DND-41 (cell line): ENCODE results near the gene UPK1A.

Source experiments
- ATAC-seq: fragments of 200-7000 bp; cut with Tn5 transposase; 3 replicates; pipeline ENCODE4 v1.9.1; 2021; ENCODE audit warnings: low read depth; ENCODE audit not compliant: insufficient read depth
- DNase-seq: peaks from one replicate; pipeline ENCODE4 v3.0.0-alpha.2; 2020
- H2AFZ ChIP-seq: 2 replicates; pipeline ENCODE4 v1.6.0; 2012; ENCODE audit warnings: low read depth, low read length
- H3K27ac ChIP-seq: 2 replicates; pipeline ENCODE4 v1.5.1; 2012; ENCODE audit warnings: low read length, inconsistent platforms
- H3K27me3 ChIP-seq: fragments of 200-600 bp; sonication (generic); 2 replicates; pipeline ENCODE4 v1.6.0; 2012; ENCODE audit warnings: low read length, mild to moderate bottlenecking, inconsistent platforms; ENCODE audit not compliant: insufficient read depth, poor library complexity
- H3K36me3 ChIP-seq: 2 replicates; pipeline ENCODE4 v1.5.1; 2012; ENCODE audit warnings: low read length, inconsistent platforms; ENCODE audit not compliant: insufficient read depth
- H3K4me1 ChIP-seq: 2 replicates; pipeline ENCODE4 v1.5.1; 2012; ENCODE audit warnings: mild to moderate bottlenecking, low read length; ENCODE audit not compliant: insufficient read depth
- H3K4me2 ChIP-seq: 2 replicates; pipeline ENCODE4 v1.6.0; 2012; ENCODE audit warnings: mild to moderate bottlenecking, moderate library complexity, low read length, inconsistent platforms; ENCODE audit not compliant: insufficient read depth
- H3K4me3 ChIP-seq, 2 experiments: fragments of 200-600 bp in 1 of 2; shearing (Covaris generic) in 1 of 2; 2 replicates each; pipeline ENCODE4 v1.5.1; 2012 to 2016; ENCODE audit warnings: inconsistent platforms in 2 of 2, low read length in 2 of 2, mild to moderate bottlenecking in 2 of 2, low read depth in 1 of 2, moderate library complexity in 1 of 2
- H3K79me2 ChIP-seq: 2 replicates; pipeline ENCODE4 v1.6.0; 2012; ENCODE audit warnings: low read length, inconsistent platforms; ENCODE audit not compliant: insufficient read depth
- H3K9ac ChIP-seq: 2 replicates; pipeline ENCODE4 v1.6.0; 2012; ENCODE audit warnings: low read depth, mild to moderate bottlenecking, inconsistent platforms, low read length, moderate library complexity
- H3K9me3 ChIP-seq: 2 replicates; pipeline ENCODE4 v1.5.1; 2012; ENCODE audit warnings: low read length, moderate library complexity, mild to moderate bottlenecking, inconsistent platforms; ENCODE audit not compliant: insufficient read depth, severe bottlenecking
- H4K20me1 ChIP-seq: 2 replicates; pipeline ENCODE4 v1.6.0; 2012; ENCODE audit warnings: low read length; ENCODE audit not compliant: insufficient read depth
- CTCF ChIP-seq: IDR thresholded peaks from 2 replicates; pipeline ENCODE4 v1.5.1; 2012; ENCODE audit warnings: borderline replicate concordance, low read length, moderate library complexity, mild to moderate bottlenecking; ENCODE audit not compliant: poor library complexity, severe bottlenecking; ENCODE audit errors: extremely low read depth
- EZH2 ChIP-seq: IDR thresholded peaks from 3 replicates; pipeline ENCODE4 v1.6.1; 2012; ENCODE audit warnings: borderline replicate concordance, low read depth, mild to moderate bottlenecking, moderate library complexity, low read length, inconsistent platforms; ENCODE audit not compliant: severe bottlenecking

The UPK1A gene

DNA sequence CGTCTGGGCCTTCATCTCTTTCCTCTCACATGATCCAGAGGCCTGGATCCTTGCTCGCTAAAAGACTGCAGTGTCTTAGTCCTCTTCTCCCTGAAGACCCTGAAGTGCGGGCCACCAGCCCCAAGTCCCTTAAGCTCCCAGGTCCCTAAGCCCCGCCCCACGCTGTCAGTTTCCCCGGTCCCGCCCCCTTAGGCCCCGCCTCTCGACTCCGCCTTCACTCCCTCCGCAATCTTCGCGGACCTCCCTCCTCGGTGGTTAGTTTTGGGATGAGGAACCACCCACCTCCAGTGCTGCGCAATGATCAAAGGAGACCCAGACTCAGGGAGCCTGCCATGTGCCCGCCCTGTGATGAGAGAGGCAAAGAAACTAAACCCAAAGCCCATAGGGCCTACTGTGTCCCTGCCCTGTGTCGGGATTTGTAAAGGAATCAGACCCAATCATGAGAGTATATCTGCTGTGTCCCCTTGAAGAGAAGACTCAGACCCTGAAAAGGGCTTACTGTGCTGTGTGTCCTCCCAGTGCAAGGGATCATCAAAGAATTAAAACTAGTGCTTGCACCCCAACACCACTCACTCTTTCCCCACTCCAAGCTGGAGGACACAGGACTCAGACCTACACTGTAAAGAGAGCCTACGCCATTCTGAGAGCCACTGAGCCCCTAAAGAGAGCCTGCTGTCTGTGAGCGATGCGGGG is 21.2 kb upstream of the UPK1A start:
- Histone ChIP-seq H3K9ac (peak overlapping the region; percentile 69), H3K9me3 (no peaks in the 10 kb centered on the region), H3K79me2 (peaks cover 20% of the 10 kb centered on the region), H3K4me2 (peak overlapping the region; percentile 83), H3K4me1 (peaks cover 64% of the 10 kb centered on the region), H3K27me3 (no peaks in the 10 kb centered on the region), H3K27ac (peak overlapping the region; percentile 73), H3K4me3 (peak overlapping the region in 1 of 2 experiments; percentile 85; a peak in 3 of 4 replicates), H2AFZ (peak overlapping the region; percentile 99), H3K36me3 (peaks cover 1% of the 10 kb centered on the region; the same call in 1 of the 2 replicates), H4K20me1 (peaks cover 7% of the 10 kb centered on the region; the same call in 1 of the 2 replicates)
- TF ChIP-seq EZH2 (no peak), CTCF (no peak)
- peak; percentile 93 for DNase-seq
- ATAC-seq, result peak; percentile 32

DNA sequence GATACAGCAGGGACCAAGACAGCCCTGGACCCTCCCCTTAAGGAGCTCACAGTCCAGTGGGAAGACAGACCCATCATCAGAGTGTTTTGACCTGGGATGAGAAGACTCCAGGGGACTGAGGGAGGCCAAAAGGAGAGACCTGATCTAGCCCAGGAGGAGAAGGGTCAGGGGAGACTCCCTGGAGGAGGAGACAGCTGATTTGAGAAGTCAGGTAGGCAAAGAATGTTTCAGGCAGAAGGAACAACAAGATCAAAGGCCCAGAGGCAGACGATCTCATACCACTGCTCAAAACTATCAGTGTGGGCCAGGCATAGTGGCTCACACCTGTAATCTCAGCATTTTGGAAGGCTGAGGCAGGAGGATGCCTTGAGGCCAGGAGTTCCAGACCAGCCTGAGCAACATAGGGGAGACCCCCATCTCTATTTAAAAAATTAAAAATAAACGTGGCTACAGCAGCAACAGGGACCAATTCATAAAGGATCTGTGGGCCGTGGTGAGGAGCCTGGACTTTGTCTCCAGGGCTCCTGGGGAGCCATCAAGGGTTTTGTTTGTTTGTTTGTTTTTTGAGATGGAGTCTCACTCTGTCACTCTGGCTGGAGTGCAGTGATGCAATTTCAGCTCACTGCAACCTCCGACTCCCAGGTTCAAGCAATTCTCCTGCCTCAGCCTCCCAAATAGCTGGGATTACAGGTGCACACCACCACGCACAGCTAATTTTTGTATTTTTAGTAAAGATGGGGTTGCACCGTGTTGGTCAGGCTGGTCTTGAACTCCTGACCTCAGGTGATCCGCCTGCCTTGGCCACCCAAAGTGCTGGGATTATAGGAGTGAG is 20.4 kb upstream of the UPK1A start:
- H3K4me2 ChIP-seq, result peak overlapping the region; percentile 83
- H3K27me3 ChIP-seq, result no peaks in the 10 kb centered on the region
- H3K4me1 ChIP-seq, result peaks cover 72% of the 10 kb centered on the region
- peak overlapping the region in 1 of 2 experiments; percentile 85; a peak in 1 of 4 replicates for H3K4me3 ChIP-seq
- H3K9ac ChIP-seq, result peak overlapping the region; percentile 69
- TF ChIP-seq CTCF (no peak), EZH2 (no peak)
- DNase-seq (no peak), ATAC-seq (no peak)
- H3K9me3 ChIP-seq, result no peaks in the 10 kb centered on the region
- peak overlapping the region; percentile 71 for H3K27ac ChIP-seq
- peaks cover 7% of the 10 kb centered on the region; the same call in 1 of the 2 replicates for H4K20me1 ChIP-seq
- peaks cover 28% of the 10 kb centered on the region for H3K79me2 ChIP-seq
- peak overlapping the region; percentile 79 for H2AFZ ChIP-seq
- H3K36me3 ChIP-seq, result peaks cover 9% of the 10 kb centered on the region

GRCh38 chr19:35648017-35648961 is 18.0 kb upstream of the UPK1A start, which contains the start of gene COX6B1:
Gene COX6B1, plus strand, starts transcription at chr19:35648323. Its CDS starts 2,921 bp downstream, at chr19:35651244.
- H2AFZ ChIP-seq, result peak within 1 kb of the TSS; percentile 87
- peaks cover 7% of the 10 kb centered on the region; the same call in 1 of the 2 replicates for H4K20me1 ChIP-seq
- peak within 1 kb of the TSS; percentile 90 to 92 for H3K4me3 ChIP-seq
- H3K27ac ChIP-seq, result peak within 1 kb of the TSS; percentile 88
- H3K27me3 ChIP-seq, result no peaks in the 10 kb centered on the region
- H3K9me3 ChIP-seq, result no peaks in the 10 kb centered on the region
- peaks cover 36% of the 10 kb centered on the region for H3K79me2 ChIP-seq
- TF ChIP-seq CTCF (no peak), EZH2 (no peak)
- H3K4me2 ChIP-seq, result peak within 1 kb of the TSS; percentile 94
- H3K9ac ChIP-seq, result peak within 1 kb of the TSS; percentile 74
- ATAC-seq, result peak; percentile 75
- DNase-seq, result peak; percentile 97
- peaks cover 65% of the 10 kb centered on the region for H3K4me1 ChIP-seq
- peaks cover 21% of the 10 kb centered on the region for H3K36me3 ChIP-seq
